Inferior parietal cortex (tissue), 1 donor: ENCODE data around the gene COX15.
"Not testable (repeated sequence)": the region's sequence is repeated elsewhere in the genome, so short reads cannot be mapped to it uniquely, and the experiment has no call there.

Source experiments
- DNase-seq: peaks from one replicate; pipeline ENCODE4 v3.0.0-alpha.2; 2016; ENCODE audit errors: extremely low spot score

Gene COX15

GRCh38 chr10:99740933-99741559, 9.1 kb upstream of the COX15 start:
- DNase-seq, result no peak

DNA sequence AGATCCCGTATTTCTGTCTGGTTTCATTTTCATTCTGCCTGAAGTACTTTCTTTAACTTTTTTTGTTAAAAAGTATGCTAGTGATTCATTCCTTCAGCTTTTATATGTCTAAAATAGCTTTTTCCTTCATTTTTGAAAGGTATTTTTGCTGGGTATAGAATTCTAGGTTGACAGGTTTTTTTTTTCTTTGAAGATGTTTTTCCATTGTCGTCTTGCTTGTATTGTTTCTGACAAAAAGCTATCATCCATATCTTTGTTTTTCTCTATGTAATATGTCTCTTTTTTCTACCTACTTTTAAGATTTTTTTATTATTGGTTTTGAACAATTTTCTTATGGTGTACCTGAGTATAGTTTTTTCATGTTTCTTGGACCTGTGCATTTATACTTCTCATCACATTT, 8.3 kb upstream of the COX15 start:
- no peak for DNase-seq

GRCh38 chr10:99734111-99734510, 2.2 kb upstream of the COX15 start:
- DNase-seq, result not testable (repeated sequence)

DNA sequence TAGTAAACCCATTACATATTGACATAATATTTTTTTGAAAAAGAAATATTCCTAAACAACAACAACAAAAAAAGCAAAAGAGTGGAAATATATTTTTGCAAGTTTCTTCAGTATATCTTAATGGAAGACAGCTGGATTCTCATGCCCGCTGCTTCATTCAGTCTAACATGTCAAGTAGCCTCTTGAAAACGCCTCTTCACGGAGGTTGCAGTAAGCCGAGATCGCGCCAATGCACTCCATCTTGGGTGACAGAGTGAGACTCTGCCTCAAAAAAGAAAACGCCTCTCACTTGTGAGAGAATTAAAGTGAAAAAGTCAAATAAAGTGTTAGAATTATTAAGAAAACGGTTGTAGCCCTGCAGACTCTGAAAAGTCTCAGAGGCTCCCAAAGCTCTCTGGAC, 1.4 kb upstream of the COX15 start:
- no peak for DNase-seq

DNA sequence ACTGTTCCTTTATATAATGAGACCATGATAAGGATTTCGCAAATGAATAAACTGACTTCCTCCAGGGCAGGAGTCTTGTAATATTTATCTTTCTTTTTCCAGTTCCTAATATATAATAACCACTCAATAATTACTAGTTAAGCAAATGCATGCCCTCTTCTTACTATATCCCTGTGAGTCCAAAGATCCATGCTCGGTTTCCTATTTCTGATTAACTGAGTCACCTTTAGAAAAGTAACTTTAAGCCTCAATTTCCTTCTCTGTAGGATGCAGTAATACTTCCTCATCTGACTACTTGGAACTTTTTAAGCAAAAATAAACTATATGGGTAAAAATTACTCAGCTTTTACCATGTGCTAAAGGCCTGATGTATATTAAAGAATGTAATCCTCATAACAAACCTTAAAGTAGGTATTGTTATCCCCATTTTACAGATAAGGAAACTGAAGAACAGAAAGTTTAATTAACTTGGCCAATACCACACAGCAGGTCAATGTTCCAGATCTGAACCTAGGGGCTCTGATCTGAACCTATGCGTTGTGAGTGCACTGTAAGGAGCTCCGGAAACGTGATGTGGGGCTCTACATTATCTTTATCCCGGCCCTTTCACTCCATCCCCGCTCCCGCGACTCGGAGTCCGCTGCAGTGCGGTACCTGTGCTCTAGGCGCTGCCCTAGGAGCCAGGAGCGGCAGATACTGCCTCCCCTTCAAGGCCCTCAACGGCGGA, 458 bp downstream of the COX15 start:
- DNase-seq, result no peak

DNA sequence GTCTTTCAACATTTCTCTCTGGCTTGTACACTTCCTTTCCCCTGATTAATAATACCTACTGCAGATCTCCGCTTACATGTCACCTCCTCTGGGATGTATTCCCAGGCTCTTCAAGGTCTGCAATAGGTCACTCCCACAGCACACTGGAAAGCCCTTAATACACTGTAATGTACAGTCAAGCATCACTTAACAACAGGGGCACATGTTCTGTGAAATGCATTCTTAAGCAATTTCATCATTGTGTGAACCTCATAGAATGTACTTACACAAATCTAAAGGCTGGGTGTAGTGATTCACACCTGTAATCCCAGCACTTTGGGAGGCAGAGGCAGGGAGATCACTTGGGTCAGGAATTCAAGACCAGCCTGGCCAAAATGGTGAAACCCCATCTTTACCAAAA, 1.9 kb downstream of the COX15 start:
- no peak for DNase-seq

DNA sequence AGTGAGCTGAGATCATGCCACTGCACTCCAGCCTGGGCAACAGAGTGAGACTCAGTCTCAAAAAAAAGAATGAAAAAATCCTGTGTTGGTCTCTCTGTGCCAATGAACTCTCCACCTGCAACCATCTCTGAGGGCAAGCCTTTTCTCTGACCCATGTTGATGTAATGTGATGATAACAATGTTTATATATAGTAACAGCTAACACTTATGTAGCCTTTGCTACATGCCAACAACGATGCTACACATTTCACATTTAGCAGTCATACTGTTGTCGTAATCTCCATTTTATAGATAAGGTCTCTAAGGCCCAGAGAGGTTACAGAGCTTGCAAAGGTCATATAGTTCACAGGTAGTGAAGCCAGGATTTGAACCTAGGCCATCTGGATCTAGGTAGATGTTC, 11.5 kb downstream of the COX15 start:
- no peak for DNase-seq

DNA sequence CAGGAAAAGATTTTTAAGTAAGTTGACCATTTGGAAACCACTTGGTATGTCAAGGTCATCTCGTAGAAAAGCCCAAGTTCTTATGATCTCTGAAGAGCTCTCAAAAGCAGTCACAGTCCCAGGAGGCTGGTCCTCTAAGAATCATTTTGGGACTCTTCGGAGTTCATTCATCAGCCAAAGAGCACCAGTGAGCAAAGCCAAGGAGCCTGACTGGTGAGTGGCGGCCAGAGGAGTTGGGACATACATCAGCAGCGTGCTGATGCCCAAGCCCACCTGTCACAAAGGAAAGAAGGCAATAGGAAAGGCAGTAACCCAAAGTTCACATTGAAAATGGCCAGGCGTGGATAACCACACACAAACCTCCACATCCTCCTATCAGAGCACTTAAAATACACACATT, 17.5 kb downstream of the COX15 start:
- DNase-seq, result no peak

GRCh38 chr10:99711129-99711719, 20.7 kb downstream of the COX15 start:
- peak; percentile 60 for DNase-seq

- no peak for DNase-seq
Observed at GRCh38 chr10:99709480-99710229, 22.3 kb downstream of the COX15 start.

DNA sequence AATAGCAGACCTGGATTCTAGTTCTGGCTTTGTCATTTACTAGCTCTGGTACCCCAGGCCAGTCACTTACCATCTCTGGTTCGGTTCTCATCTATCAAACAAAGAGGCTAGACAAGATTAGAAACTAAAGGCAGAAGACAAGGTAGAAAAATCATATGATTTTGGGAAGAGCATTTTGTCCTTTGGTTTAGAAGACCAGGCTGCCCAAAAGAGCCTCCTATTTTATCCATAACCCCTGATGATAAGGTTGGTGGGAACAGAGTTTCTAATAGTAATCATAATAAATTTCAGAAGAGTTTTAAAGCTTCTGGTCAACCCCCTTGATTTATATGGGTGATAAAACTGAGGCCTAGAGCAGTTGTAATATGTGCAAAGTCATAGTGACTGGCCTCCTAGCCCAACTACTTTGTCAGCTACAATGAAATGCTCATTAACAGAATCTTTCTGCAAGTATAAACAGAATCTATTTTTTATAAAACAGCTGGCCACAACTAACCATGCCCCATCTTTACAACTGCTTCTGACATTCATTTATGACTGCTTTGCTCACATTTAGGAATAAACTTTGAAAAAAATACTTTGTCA, 23.4 kb downstream of the COX15 start:
- no peak for DNase-seq

DNA sequence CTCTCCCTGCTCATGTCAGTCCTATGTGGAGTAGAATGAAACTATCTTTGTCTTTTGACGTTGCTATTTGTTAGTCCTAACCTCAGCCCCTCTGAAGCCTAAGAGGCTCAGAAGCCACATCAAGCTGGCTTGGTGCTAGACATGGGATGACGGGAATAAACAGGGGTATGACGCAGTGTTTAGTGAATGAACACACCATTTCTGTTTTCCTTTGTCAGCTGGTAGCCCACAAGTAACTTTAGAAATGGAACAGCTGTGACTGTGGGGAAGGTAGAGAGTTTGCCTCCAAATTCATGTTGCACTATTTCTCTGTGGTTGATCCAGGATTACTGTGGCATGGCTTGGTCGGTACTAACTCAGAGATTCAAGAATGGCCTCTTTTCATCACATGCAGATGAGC, 31.3 kb downstream of the COX15 start:
- no peak for DNase-seq

GRCh38 chr10:99698504-99699080, 33.3 kb downstream of the COX15 start:
- DNase-seq, result no peak

GRCh38 chr10:99695761-99696160, 36.2 kb downstream of the COX15 start:
- DNase-seq, result no peak

GRCh38 chr10:99693933-99694583, 37.9 kb downstream of the COX15 start:
- no peak for DNase-seq

GRCh38 chr10:99689461-99689860, 42.5 kb downstream of the COX15 start:
- DNase-seq, result no peak

- no peak for DNase-seq
Observed at GRCh38 chr10:99685597-99685967, 46.3 kb downstream of the COX15 start.

- DNase-seq, result no peak
Observed at GRCh38 chr10:99682752-99683151, 49.2 kb downstream of the COX15 start.
